Endometrial microvascular endothelial cells (primary cell): ENCODE data around the gene UGT1A7. TPM values are rescaled to one million over a fixed set of nuclear protein-coding genes. Genes with fewer than 3 reads are reported as not detected.
"Not testable (repeated sequence)": the region's sequence is repeated elsewhere in the genome, so short reads cannot be mapped to it uniquely, and the experiment has no call there.

Experiments used
- in situ Hi-C: cut with HindIII; loops from 2 replicates; pipeline ENCODE4 v1.10.0; 2017; ENCODE audit warnings: low sequenced_read_pairs, low pct_unique_long_range_greater_than_20kb; ENCODE audit errors: inconsistent ontology term
- total RNA-seq: library from RNA; depleted of rRNA; stranded (reverse); fragments of >200 nt; gene quantifications from one replicate; pipeline ENCODE4 v1.2.3, GENCODE V29; 2015; ENCODE audit errors: inconsistent ontology term

UGT1A7 gene
- total RNA-seq = not detected

DNA sequence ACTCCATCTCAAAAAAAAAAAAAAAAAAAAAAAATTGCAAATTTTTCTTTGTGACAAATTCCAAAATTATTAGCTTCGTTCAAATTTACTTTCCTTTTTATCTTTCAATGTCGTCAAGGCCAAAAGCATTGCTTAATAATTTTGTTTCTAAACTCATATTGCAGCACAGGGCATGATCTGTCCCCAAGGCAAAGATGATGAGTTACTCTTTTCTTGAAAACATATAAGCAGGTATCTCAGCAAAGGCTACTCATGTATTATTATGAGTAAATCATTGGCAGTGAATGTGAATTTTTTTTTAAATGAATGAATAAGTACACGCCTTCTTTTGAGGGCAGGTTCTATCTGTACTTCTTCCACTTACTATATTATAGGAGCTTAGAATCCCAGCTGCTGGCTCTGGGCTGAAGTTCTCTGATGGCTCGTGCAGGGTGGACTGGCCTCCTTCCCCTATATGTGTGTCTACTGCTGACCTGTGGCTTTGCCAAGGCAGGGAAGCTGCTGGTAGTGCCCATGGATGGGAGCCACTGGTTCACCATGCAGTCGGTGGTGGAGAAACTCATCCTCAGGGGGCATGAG, at the start of gene UGT1A7:
TSS of gene UGT1A7 (plus strand) at position 381 of the 579 bp plus-strand sequence. CDS start at position 418, 37 bp downstream.
- in situ Hi-C loops = no loop called here

- in situ Hi-C loops = not testable (repeated sequence)
These were observed 45.4 kb upstream of the UGT1A7 start, which contains the start of gene UGT1A10 for GRCh38 chr2:233636306-233636705. TSS of gene UGT1A10 (plus strand) at chr2:233636448. CDS start at chr2:233636523, 75 bp downstream.

DNA sequence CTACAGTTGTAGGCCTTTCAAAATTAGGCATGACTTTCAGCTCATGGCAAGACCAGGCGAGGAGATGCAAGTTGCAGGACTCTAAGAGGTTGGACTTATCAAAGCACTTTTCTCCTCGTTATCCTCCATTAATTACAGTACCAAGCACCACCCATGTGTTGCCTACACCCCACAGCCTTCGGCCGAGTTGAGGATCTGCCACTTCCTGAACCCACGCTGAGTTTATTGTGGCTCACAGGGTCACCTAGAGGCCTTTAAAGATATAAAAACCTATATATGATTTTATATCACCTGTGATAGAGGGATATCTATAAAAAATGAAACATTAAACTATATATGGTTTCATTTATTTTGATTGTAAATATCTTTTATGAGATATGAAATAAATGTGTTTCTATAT, 42.9 kb upstream of the UGT1A7 start:
- in situ Hi-C loops = no loop called here

GRCh38 chr2:233639860-233640259, 41.8 kb upstream of the UGT1A7 start:
- in situ Hi-C loops = no loop called here

GRCh38 chr2:233643128-233643527, 38.6 kb upstream of the UGT1A7 start:
- in situ Hi-C loops = no loop called here

DNA sequence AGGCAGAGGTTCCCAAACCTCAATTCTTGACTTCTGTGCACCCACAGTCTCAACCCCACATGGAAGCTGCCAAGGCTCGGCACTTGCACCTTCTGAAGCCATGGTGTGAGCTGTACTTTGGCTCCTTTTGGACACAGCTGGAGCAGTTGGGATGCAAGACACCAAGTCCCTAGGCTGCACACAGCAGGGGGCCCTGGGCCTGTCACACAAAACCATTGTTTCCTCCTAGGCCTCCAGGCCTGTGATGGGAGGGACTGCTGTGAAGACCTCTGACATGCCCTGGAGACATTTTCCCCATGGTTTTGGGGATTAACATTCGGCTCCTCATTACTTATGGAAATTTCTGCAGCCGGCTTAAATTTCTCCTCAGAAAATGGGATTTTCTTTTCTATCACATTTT, 35.7 kb upstream of the UGT1A7 start:
- in situ Hi-C loops = not testable (repeated sequence)

- in situ Hi-C loops = no loop called here
These were observed 30.7 kb upstream of the UGT1A7 start for GRCh38 chr2:233650981-233651380.

DNA sequence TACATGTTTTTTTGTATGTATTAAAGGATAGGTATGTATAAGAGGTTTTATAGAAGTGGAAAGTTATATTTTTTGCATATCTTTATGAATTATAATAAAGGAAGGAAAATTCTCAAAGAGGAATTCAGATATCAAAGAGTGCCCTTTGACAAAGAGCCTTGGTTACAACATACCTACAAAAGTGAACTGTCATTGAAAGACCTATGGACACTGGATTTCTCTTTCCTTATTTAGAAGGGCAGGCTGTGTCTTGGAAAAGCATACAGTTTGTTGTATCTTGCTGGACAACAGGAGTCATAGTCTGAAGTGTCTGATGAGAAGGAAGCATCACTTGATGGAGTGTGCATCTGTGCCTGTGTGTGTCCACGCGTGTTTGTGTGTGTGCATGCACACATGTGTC, 30.3 kb upstream of the UGT1A7 start:
- in situ Hi-C loops = no loop called here

DNA sequence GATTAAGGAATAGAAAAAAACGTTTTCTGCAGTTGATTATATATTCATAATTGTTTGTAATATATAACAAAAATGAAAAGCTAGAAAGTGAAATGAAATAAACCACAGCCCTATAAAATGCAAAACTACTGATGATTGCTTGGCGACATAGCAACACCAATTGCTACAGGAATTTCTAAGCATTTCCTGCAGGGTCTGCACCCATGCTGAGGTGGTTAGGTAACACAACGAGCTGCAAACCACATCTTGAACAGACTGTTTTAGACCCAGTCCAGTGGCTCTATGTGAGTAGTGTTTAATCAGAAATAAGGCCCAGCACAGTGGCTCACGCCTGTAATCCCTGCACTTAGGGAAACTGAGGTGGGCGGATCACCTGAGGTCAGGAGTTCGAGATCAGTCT, 27.2 kb upstream of the UGT1A7 start:
- in situ Hi-C loops = no loop called here

- in situ Hi-C loops = no loop called here
These were observed 26.7 kb upstream of the UGT1A7 start for GRCh38 chr2:233655043-233655442.

DNA sequence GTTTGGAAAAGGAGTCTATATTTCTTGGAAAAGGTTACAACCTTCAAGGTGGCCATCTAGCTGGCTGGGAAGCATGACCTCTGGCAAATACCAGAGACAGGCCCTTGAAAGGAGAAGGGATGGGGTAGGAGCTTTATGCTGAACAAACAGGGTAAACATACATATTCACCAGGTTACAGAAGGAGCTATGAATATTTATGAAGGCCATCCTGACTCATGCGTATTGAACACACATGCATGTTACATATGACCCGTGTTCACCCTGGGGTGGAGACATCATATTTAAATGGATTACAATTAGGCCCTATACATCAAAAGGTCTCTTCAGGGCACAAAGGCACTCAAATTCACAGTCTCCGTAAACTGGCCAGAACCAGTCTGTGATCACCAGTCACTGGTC, 25.8 kb upstream of the UGT1A7 start:
- in situ Hi-C loops = not testable (repeated sequence)

DNA sequence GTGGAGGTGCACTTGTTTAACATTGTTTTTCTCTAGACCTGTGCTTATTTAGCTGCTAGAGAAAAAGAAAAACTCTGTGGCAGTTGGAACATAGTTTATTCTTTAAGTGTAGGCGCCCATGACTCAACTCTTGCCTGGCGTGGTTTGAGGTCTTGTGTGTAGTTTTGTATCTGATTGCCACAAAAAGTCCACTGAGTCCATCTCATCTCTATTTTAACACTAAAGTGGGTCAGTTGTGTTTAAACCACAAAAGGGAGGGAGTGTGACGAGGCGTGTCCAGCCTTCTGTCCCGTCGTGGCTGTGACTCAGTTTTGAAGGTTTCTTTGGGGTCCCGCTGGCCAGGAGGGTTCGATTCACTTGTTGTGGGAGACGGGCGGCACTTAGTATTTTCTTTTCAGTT, 25.3 kb upstream of the UGT1A7 start:
- in situ Hi-C loops = no loop called here

GRCh38 chr2:233658610-233659009, 23.1 kb upstream of the UGT1A7 start:
- in situ Hi-C loops = no loop called here

DNA sequence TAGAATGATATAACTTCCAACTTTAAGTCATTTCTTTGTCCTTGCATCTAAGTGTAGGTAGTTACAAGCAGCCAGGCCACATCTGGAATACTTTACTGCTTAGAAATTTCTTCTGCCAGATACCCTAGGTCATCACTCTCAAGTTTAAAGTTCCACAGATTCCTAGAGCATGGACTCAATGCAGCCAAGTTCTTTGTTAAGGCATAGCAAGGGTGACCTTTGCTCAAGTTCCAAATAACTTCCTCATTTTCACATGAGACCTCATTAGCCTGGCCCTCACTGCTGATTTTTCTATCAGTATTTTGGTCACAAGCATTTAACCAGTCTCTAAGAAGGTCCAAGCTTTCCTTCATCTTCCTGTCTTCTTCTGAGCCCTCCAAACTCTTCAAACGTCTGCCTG, 17.8 kb upstream of the UGT1A7 start:
- in situ Hi-C loops = no loop called here

GRCh38 chr2:233668605-233669260, 13.0 kb upstream of the UGT1A7 start:
- in situ Hi-C loops = no loop called here

GRCh38 chr2:233671290-233672161, 10.2 kb upstream of the UGT1A7 start, which contains the start of gene UGT1A9:
TSS of gene UGT1A9 (plus strand) at chr2:233671898. CDS start at chr2:233671935, 37 bp downstream.
- in situ Hi-C loops = no loop called here

GRCh38 chr2:233672886-233673285, 8.8 kb upstream of the UGT1A7 start:
- in situ Hi-C loops = no loop called here

DNA sequence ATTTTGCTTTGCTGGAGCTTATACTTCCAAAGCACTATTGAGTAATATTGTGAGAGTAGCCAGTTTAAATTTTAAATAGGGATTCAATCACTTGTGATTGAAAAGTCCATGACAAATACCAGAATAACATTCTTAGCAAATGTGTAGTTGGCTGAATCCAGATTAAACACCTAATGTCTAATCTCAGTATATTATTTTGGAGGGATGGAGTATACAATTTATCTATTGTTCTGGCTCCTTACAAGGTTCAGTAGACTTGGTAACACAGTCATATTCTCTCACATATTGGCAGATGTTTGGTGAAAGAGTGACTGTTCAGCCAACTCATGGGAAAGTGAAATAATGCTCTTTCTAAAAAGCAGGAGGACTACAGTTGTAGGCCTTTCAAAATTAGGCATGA, 7.8 kb upstream of the UGT1A7 start:
- in situ Hi-C loops = no loop called here

DNA sequence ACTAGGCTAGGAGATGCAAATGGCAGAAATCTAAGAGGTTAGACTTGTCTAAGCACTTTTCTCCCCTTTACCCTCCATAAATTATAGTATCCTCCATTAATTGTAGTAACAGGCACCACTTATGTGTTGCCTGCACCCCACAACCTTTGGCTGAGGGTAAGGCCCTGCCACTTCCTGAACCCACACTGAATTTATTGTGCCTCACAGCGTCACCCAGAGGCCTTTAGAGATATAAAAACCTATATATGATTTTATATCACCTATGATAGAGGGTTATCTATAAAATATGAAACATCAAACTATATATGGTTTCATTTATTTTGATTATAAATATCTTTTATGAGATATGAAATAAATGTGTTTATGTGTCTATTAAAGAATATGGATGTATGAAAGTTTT, 7.4 kb upstream of the UGT1A7 start:
- in situ Hi-C loops = no loop called here

DNA sequence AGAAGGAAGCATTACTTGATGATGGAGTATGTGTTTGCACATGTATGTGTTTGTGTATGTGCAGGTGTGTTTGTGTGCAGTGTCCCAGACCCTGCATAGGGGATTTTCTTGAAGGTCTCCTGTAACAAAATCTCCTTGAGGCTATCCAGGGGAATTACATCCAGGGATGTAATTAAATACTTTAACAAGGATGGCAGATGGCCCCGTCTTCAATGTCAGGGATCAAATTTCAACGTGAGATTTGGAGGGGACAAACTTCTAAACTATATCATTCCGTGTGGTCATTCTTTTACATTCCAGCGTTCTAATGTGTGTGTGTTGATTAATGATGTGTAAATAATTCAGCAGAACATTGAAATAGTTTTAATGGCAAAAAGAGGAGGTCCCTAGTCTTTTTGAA, 6.7 kb upstream of the UGT1A7 start:
- in situ Hi-C loops = no loop called here
